Parathyroid adenoma (tissue), 2 donors: Measurements from ENCODE around the gene WEE1.

Experiments
- H2AFZ ChIP-seq: fragments of 300-600 bp; sonication (generic); one replicate; pipeline ENCODE4 v1.7.0; 2017; ENCODE audit warnings: antibody characterized with exemption, mild to moderate bottlenecking
- H3K27ac ChIP-seq: fragments of 300-600 bp; sonication (generic); one replicate; pipeline ENCODE4 v1.7.0; 2017
- H3K27me3 ChIP-seq: fragments of 300-600 bp; sonication (generic); one replicate; pipeline ENCODE4 v1.7.0; 2017; ENCODE audit warnings: low read length; ENCODE audit not compliant: control insufficient read depth, insufficient read depth
- H3K36me3 ChIP-seq: fragments of 300-600 bp; sonication (generic); one replicate; pipeline ENCODE4 v1.7.0; 2017; ENCODE audit warnings: low read length; ENCODE audit not compliant: control insufficient read depth, insufficient read depth
- H3K4me1 ChIP-seq: fragments of 300-600 bp; sonication (generic); one replicate; pipeline ENCODE4 v1.7.0; 2017; ENCODE audit warnings: control low read depth
- H3K4me2 ChIP-seq: fragments of 300-600 bp; sonication (generic); one replicate; pipeline ENCODE4 v1.7.0; 2017; ENCODE audit warnings: low read length
- H3K4me3 ChIP-seq: fragments of 300-600 bp; sonication (generic); one replicate; pipeline ENCODE4 v1.7.0; 2017; ENCODE audit warnings: low read depth, low read length
- H3K79me2 ChIP-seq: fragments of 300-600 bp; sonication (generic); one replicate; pipeline ENCODE4 v1.7.0; 2017; ENCODE audit warnings: control low read depth
- H3K9ac ChIP-seq: fragments of 300-600 bp; sonication (generic); one replicate; pipeline ENCODE4 v1.7.0; 2017; ENCODE audit warnings: mild to moderate bottlenecking
- H3K9me3 ChIP-seq: fragments of 300-600 bp; sonication (generic); one replicate; pipeline ENCODE4 v1.7.0; 2017; ENCODE audit warnings: low read length; ENCODE audit not compliant: control insufficient read depth
- TF ChIP-seq, protein P1 (sequence below): fragments of 300-600 bp; sonication (generic); IDR thresholded peaks from one replicate; pipeline ENCODE4 v1.7.0; 2017; ENCODE audit warnings: antibody characterized with exemption, mild to moderate bottlenecking
- donor health status: primary hyperparathyroidism.

WEE1 gene

DNA sequence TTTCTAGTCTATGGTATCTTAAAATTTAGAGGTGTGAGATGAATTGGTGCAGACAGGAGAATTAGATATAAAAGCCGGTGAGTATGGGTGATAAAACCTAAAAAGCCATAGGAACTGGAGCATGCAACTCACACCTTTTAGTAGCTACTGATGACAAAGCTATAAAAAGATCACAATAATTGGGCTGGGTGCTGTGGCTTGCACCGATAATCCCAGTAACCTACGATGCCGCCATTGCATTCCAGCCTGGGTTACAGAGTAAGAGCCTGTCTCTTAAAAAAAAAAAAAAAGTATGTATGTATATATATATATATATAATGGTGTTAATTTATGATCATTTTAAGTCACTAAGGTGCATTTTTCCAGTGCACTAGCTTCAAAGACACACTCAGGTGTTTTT is 17.2 kb downstream of the WEE1 start:
- H3K27ac ChIP-seq = no peak overlapping the region

DNA sequence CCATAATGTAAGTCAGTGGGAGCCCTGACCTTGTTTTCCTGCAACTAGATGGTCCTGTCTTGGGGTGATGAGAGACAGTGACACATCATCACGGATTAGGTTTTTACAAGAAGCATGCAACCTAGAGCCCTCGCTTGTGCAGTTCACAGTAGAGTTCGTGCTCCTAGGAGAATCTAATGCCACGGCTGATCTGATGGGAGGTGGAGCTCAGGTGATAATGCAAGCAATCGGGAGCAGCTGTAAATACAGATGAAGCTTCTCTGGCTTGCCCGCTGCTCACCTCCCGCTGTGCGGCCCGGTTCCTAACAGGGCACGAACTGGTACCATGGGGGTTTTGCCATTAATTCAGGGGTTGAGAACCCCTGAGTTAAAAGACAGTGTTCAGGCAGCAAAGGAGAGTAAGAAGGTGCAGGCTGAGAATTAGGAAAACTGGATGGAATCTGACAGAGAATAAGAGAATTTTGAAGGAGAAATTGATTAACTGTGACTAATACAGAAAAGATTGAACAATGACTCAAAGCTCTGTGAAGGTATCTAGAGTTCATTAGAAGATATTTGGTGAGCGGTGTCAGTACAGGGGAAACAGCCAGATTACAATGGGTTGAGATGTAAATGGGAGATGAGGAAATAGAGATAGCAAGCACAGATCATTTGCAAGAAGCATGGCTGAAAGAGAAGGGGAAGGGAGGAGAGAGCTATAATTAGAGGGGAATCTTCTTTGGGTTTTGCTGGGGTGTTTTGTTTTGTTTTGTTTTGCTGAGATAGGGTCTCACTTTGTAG is 21.0 kb downstream of the WEE1 start:
- TF ChIP-seq, protein P1, sequence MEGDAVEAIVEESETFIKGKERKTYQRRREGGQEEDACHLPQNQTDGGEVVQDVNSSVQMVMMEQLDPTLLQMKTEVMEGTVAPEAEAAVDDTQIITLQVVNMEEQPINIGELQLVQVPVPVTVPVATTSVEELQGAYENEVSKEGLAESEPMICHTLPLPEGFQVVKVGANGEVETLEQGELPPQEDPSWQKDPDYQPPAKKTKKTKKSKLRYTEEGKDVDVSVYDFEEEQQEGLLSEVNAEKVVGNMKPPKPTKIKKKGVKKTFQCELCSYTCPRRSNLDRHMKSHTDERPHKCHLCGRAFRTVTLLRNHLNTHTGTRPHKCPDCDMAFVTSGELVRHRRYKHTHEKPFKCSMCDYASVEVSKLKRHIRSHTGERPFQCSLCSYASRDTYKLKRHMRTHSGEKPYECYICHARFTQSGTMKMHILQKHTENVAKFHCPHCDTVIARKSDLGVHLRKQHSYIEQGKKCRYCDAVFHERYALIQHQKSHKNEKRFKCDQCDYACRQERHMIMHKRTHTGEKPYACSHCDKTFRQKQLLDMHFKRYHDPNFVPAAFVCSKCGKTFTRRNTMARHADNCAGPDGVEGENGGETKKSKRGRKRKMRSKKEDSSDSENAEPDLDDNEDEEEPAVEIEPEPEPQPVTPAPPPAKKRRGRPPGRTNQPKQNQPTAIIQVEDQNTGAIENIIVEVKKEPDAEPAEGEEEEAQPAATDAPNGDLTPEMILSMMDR = no peak

More for the DNA sequence above, 17.2 kb downstream of the WEE1 start:
- Histone ChIP-seq H2AFZ (no peak overlapping the region), H3K79me2 (no peaks in the 10 kb centered on the region), H3K27me3 (no peaks in the 10 kb centered on the region), H3K4me1 (no peaks in the 10 kb centered on the region), H3K4me3 (no peak overlapping the region), H3K9me3 (no peaks in the 10 kb centered on the region), H3K9ac (no peak overlapping the region), H3K36me3 (no peaks in the 10 kb centered on the region), H3K4me2 (no peak overlapping the region)
- TF ChIP-seq, protein P1 = no peak

GRCh38 chr11:9596926-9597464 is 23.5 kb downstream of the WEE1 start:
- H3K36me3 ChIP-seq = no peaks in the 10 kb centered on the region
- H3K4me1 ChIP-seq = no peaks in the 10 kb centered on the region
- H3K79me2 ChIP-seq = no peaks in the 10 kb centered on the region
- H2AFZ ChIP-seq = no peak overlapping the region
- H3K9me3 ChIP-seq = no peaks in the 10 kb centered on the region
- TF ChIP-seq, protein P1 = no peak
- no peak overlapping the region for H3K9ac ChIP-seq
- H3K4me3 ChIP-seq = no peak overlapping the region
- no peak overlapping the region for H3K27ac ChIP-seq
- no peak overlapping the region for H3K4me2 ChIP-seq
- H3K27me3 ChIP-seq = no peaks in the 10 kb centered on the region

More for the DNA sequence above, 21.0 kb downstream of the WEE1 start:
- Histone ChIP-seq H3K27me3 (no peaks in the 10 kb centered on the region), H3K4me1 (no peaks in the 10 kb centered on the region), H3K79me2 (no peaks in the 10 kb centered on the region), H3K9me3 (no peaks in the 10 kb centered on the region), H3K4me3 (no peak overlapping the region), H3K36me3 (no peaks in the 10 kb centered on the region), H2AFZ (no peak overlapping the region), H3K4me2 (no peak overlapping the region), H3K27ac (no peak overlapping the region), H3K9ac (no peak overlapping the region)

DNA sequence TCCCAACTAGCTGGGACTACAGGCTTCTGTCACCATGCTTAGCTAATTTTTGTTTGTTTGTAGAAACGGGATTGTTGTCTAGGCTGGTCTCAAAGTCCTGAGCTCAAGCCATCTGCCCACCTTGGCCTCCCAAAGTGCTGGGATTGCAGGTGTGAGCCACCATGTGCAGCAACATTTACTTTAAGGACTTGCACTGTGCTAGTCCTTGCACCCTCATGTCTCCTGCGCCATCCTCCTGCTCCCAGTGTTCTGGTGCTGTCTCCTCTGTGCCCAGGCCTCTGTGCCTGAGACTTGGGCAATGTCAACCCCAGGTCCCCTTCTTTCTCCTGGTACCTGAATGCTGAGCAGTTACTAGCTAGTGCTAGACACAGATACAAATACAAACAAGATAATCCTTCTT is 26.7 kb downstream of the WEE1 start:
- Histone ChIP-seq H3K4me2 (no peak overlapping the region), H3K36me3 (no peaks in the 10 kb centered on the region), H2AFZ (no peak overlapping the region), H3K27ac (no peak overlapping the region), H3K4me3 (no peak overlapping the region), H3K27me3 (no peaks in the 10 kb centered on the region), H3K9ac (no peak overlapping the region), H3K9me3 (no peaks in the 10 kb centered on the region), H3K79me2 (no peaks in the 10 kb centered on the region), H3K4me1 (no peaks in the 10 kb centered on the region)
- TF ChIP-seq, protein P1 = no peak

GRCh38 chr11:9600644-9601036 is 27.2 kb downstream of the WEE1 start:
- peak overlapping the region; percentile 56 for H2AFZ ChIP-seq
- H3K27me3 ChIP-seq = no peaks in the 10 kb centered on the region
- no peaks in the 10 kb centered on the region for H3K9me3 ChIP-seq
- no peak overlapping the region for H3K4me3 ChIP-seq
- no peak overlapping the region for H3K9ac ChIP-seq
- no peak overlapping the region for H3K4me2 ChIP-seq
- no peak overlapping the region for H3K27ac ChIP-seq
- no peaks in the 10 kb centered on the region for H3K79me2 ChIP-seq
- H3K4me1 ChIP-seq = no peaks in the 10 kb centered on the region
- no peaks in the 10 kb centered on the region for H3K36me3 ChIP-seq
- TF ChIP-seq, protein P1 = no peak
